ENCODE results near the gene MPP2.

- TF ChIP-seq POLR2A (IDR thresholded peaks at IDR 0.05; ENCODE audit: low read length) (no peak), GATA1 (IDR thresholded peaks at IDR 0.05; ENCODE audit: low read depth, low read length) (no peak)
Observed at GRCh38 chr17:43953746-43954145, 46.4 kb upstream of the MPP2 start, which contains the start of gene PYY.
